Lower lobe of right lung (tissue), 2 donors: ENCODE results near the gene RIN2. TPM values are rescaled to one million over a fixed set of nuclear protein-coding genes. Genes with fewer than 3 reads are reported as not detected.

Experiments used
- ATAC-seq, 2 donors: fragments of 200-7000 bp; cut with Tn5 transposase; one replicate each; pipeline ENCODE4 v1.9.1; 2020 to 2022; ENCODE audit warnings: mild to moderate bottlenecking in 2 of 2, moderate library complexity in 2 of 2
- DNase-seq: peaks from one replicate; pipeline ENCODE4 v3.0.0-alpha.2; 2020
- H3K27ac ChIP-seq: fragments of 200-600 bp; one replicate; pipeline ENCODE4 v1.8.0; 2022
- H3K27me3 ChIP-seq: fragments of 200-600 bp; one replicate; pipeline ENCODE4 v1.8.0; 2022; ENCODE audit warnings: low read depth
- H3K36me3 ChIP-seq: fragments of 200-600 bp; one replicate; pipeline ENCODE4 v1.8.0; 2022; ENCODE audit warnings: mild to moderate bottlenecking
- H3K4me1 ChIP-seq: fragments of 200-600 bp; one replicate; pipeline ENCODE4 v1.8.0; 2022
- H3K4me3 ChIP-seq: fragments of 200-600 bp; one replicate; pipeline ENCODE4 v1.8.0; 2022; ENCODE audit warnings: mild to moderate bottlenecking
- H3K9me3 ChIP-seq: fragments of 200-600 bp; one replicate; pipeline ENCODE4 v1.8.0; 2022
- CTCF ChIP-seq: fragments of 200-600 bp; IDR thresholded peaks from one replicate; pipeline ENCODE4 v1.8.0; 2022; ENCODE audit warnings: antibody characterized with exemption, mild to moderate bottlenecking
- intact Hi-C: fragments of 100-400 bp; cut with DNase I; formaldehyde crosslinking; loops from one replicate; pipeline ENCODE4 v1.11.0; 2022
- total RNA-seq: library from RNA; stranded (reverse); fragmentation: NEBNext Ultra II Directional; extraction: Animal tissue kit (Norgen Biotek cat#: 25700); gene quantifications from one replicate; pipeline ENCODE4 v1.2.1, GENCODE V29; 2021
- donor health status: DM: no; HTN: yes; CAD: no; lungs with severe emphysema.

The RIN2 gene
- total RNA-seq, 1 donor from 2014 or later = 101 TPM

DNA sequence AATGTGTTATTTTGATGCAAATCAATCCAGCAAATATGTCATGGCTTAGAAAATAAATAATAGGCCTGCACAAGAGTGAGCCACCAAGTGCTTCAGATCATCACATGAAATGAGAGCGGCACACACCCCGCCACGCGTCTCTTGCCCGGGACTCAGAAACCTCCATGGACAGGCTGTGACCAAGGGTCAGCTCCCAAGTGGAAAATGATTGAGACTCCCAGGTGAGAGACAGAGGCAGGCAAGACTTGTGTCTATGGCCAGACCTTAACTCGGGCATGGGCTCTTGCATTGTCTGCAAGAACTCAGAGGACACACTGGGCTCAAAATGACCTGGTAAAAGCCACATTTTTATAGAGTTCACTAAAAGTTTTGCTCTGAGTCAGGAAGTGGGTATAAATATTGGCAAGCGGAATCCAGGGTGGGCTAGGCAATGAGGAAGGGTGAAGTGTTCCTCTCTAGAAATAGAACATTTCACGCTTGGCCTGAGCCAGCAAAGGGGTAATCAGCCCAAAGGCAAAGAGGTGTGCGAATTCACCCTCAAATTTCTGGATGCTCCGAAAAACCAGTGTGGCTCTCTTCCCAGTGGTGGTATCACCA is 30.7 kb upstream of the RIN2 start:
- Histone ChIP-seq H3K27ac (no peak overlapping the region), H3K4me1 (no peaks in the 10 kb centered on the region), H3K36me3 (no peaks in the 10 kb centered on the region), H3K4me3 (no peak overlapping the region), H3K9me3 (no peaks in the 10 kb centered on the region), H3K27me3 (no peaks in the 10 kb centered on the region)
- TF ChIP-seq CTCF = no peak
- intact Hi-C loops = no loop called here
- DNase-seq (no peak), ATAC-seq (no peak)

DNA sequence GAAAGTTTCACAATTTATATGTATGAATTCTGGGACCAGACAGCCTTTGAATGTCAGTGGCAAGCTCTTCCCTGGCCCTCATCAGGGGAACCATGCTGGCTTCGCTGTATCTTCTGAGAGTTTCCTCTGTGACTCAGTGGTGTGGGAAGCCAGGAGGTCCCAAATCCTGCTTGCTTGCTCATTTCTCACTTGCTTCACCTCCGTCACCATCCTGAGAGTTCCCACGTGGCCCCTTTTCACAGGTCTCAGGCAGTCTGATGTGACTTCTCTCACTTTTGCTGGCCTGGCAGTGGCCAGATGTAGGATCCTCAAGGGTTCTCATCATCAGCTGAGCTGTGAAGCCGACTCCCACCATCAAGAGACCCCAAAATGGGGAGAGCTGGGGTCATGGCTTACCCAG is 28.4 kb upstream of the RIN2 start:
- H3K4me1 ChIP-seq = peaks cover under 1% of the 10 kb centered on the region
- intact Hi-C loops = no loop called here
- no peak overlapping the region for H3K27ac ChIP-seq
- H3K4me3 ChIP-seq = no peak overlapping the region
- no peaks in the 10 kb centered on the region for H3K9me3 ChIP-seq
- no peak for DNase-seq
- H3K27me3 ChIP-seq = no peaks in the 10 kb centered on the region
- no peaks in the 10 kb centered on the region for H3K36me3 ChIP-seq
- TF ChIP-seq CTCF = no peak
- ATAC-seq = no peak

- no peak for TF ChIP-seq CTCF
- no peak for DNase-seq
- intact Hi-C loops = no loop called here
These were observed 27.4 kb upstream of the RIN2 start for GRCh38 chr20:19730706-19731105.

DNA sequence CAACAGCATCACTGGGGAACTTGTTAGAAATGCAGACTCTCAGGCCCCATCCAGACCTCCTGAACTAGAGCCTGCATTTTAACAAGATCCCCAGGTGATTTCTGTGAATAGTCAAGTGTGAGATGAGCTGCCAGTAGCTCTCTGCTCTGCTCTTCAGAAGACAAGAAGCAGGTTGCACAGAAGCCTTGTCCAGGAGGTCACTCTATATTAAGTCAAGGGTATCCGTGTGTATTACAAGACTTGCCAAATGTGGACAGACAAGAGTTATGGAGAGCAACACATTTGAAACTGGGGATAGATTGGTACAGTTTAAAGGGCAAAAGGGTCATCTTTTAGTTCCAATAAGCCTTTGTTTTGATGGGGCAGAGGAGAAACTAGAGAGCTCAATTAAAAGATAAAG is 23.2 kb upstream of the RIN2 start:
- TF ChIP-seq CTCF = no peak
- H3K4me1 ChIP-seq = peaks cover 11% of the 10 kb centered on the region
- H3K4me3 ChIP-seq = no peak overlapping the region
- intact Hi-C loops = no loop called here
- H3K9me3 ChIP-seq = no peaks in the 10 kb centered on the region
- DNase-seq (no peak), ATAC-seq (no peak)
- no peak overlapping the region for H3K27ac ChIP-seq
- H3K36me3 ChIP-seq = no peaks in the 10 kb centered on the region
- no peaks in the 10 kb centered on the region for H3K27me3 ChIP-seq

More at GRCh38 chr20:19730706-19731105, 27.4 kb upstream of the RIN2 start:
- Histone ChIP-seq H3K27me3 (no peaks in the 10 kb centered on the region), H3K4me1 (peaks cover 10% of the 10 kb centered on the region), H3K9me3 (no peaks in the 10 kb centered on the region), H3K4me3 (no peak overlapping the region), H3K36me3 (no peaks in the 10 kb centered on the region), H3K27ac (no peak overlapping the region)
- ATAC-seq = no peak

- Histone ChIP-seq H3K4me1 (peaks cover 11% of the 10 kb centered on the region), H3K4me3 (no peak overlapping the region), H3K36me3 (no peaks in the 10 kb centered on the region), H3K27me3 (no peaks in the 10 kb centered on the region), H3K9me3 (no peaks in the 10 kb centered on the region), H3K27ac (no peak overlapping the region)
- no peak for TF ChIP-seq CTCF
- peak; percentile 83 to 89 for ATAC-seq
- intact Hi-C loops = no loop called here
- DNase-seq = no peak
These were observed 22.6 kb upstream of the RIN2 start for GRCh38 chr20:19735446-19735845.
